Measurements from ENCODE around the gene NCAM1.

DNA sequence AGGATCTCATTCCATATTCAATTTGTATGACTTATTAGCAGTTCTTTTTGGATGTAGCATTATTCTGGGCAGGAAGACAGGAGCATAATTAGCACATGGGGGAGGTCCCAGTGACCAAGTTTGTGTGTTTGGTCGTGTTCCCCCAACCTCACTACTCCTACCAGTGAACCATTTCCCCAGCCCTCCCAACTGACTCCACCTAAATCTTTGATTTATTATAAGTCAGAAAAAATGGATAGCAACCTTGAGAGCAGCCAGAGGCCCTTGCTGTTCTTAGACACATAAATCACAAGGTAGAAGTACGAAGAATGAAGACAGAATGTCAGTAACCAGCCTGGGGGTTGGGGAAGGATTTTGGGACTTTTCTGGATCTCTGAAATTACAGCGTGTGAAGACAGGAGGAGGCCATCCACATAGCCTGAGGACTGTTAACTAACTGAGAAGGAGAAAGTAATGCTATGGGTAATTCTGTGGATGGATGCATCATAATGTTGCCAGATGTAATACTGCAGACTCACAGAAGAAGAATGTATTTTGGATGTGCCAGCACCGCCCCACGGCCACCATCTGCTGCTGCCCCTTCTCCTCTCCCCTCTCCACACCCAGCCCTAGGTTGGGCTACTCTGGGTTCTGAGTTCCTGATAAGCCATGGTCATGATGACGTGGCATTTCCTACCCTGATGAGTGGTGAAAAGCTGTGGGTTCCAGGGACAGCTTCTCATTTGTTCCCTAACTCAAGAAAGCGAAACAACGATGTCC, 228.9 kb downstream of the NCAM1 start:
- TF ChIP-seq, protein P1, sequence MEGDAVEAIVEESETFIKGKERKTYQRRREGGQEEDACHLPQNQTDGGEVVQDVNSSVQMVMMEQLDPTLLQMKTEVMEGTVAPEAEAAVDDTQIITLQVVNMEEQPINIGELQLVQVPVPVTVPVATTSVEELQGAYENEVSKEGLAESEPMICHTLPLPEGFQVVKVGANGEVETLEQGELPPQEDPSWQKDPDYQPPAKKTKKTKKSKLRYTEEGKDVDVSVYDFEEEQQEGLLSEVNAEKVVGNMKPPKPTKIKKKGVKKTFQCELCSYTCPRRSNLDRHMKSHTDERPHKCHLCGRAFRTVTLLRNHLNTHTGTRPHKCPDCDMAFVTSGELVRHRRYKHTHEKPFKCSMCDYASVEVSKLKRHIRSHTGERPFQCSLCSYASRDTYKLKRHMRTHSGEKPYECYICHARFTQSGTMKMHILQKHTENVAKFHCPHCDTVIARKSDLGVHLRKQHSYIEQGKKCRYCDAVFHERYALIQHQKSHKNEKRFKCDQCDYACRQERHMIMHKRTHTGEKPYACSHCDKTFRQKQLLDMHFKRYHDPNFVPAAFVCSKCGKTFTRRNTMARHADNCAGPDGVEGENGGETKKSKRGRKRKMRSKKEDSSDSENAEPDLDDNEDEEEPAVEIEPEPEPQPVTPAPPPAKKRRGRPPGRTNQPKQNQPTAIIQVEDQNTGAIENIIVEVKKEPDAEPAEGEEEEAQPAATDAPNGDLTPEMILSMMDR (IDR thresholded peaks at IDR 0.05): no peak
- no peak for TF ChIP-seq POLR2AphosphoS5 (IDR thresholded peaks at IDR 0.05)
- TF ChIP-seq POLR2A (IDR thresholded peaks at IDR 0.05): no peak
